SK-N-SH (cell line): ENCODE results near the gene CTRB1. TPM values are rescaled to one million over a fixed set of nuclear protein-coding genes. Genes with fewer than 3 reads are reported as not detected.

Experiments used
- CTCF ChIA-PET: fragments of 300-600, 350-600 bp; formaldehyde crosslinking; extraction: SDS; loops from one replicate; lab custom pipeline; 2021; lab: Yijun Ruan, JAX
- POLR2A ChIA-PET: fragments of 350-600 bp; sonication (Branson Sonifier 250); formaldehyde crosslinking; extraction: SDS; loops from one replicate; lab custom pipeline; 2020; ENCODE audit warnings: antibody characterized with exemption, inconsistent platforms; lab: Yijun Ruan, JAX
- DNase-seq: peaks from one replicate; pipeline ENCODE4 v3.0.0; 2012
- H2AFZ ChIP-seq: fragments of 200-600 bp; sonication (generic); 2 replicates; pipeline ENCODE4 v1.8.1; 2016; ENCODE audit warnings: antibody characterized with exemption, mild to moderate bottlenecking, low read depth
- H3F3A ChIP-seq: fragments of 200-600 bp; sonication (generic); replicated peaks from 2 replicates; pipeline ENCODE3; 2016; ENCODE audit warnings: antibody characterized with exemption, mild to moderate bottlenecking; ENCODE audit not compliant: insufficient read depth
- H3K27ac ChIP-seq, 2 experiments: fragments of 200-500 bp in 1 of 2; fragments of 200-600 bp in 1 of 2; sonication (Bioruptor generic) in 1 of 2; sonication (generic), shearing (Covaris generic) in 1 of 2; 2 replicates each; pipeline versions ENCODE4 v1.5.1 to v1.6.1; 2014 to 2016; ENCODE audit warnings: low read depth in 2 of 2, inconsistent platforms in 1 of 2, low read length in 1 of 2, mild to moderate bottlenecking in 1 of 2, mixed read lengths in 1 of 2
- H3K27me3 ChIP-seq: fragments of 200-600 bp; sonication (generic), shearing (Covaris generic); 2 replicates; pipeline ENCODE4 v1.6.1; 2016; ENCODE audit warnings: mixed run types; ENCODE audit not compliant: insufficient read depth
- H3K36me3 ChIP-seq, 2 experiments: fragments of 200-500 bp in 1 of 2; fragments of 200-600 bp in 1 of 2; sonication (Bioruptor generic) in 1 of 2; sonication (generic) in 1 of 2; replicated peaks in 1 of 2; 2 replicates each; pipeline versions ENCODE3 to v1.5.1; 2014 to 2016; ENCODE audit warnings: low read length in 1 of 2, mild to moderate bottlenecking in 1 of 2; ENCODE audit not compliant: insufficient read depth in 2 of 2, control insufficient read depth in 1 of 2
- H3K4me1 ChIP-seq, 2 experiments: fragments of 200-500 bp in 1 of 2; fragments of 200-600 bp in 1 of 2; sonication (Bioruptor generic) in 1 of 2; sonication (generic), shearing (Covaris generic) in 1 of 2; 2 replicates each; pipeline versions ENCODE4 v1.5.1 to v1.6.1; 2014 to 2016; ENCODE audit warnings: low read depth in 1 of 2, low read length in 1 of 2, mixed run types in 1 of 2; ENCODE audit not compliant: insufficient read depth in 2 of 2, control insufficient read depth in 1 of 2
- H3K4me2 ChIP-seq: fragments of 200-600 bp; sonication (generic), shearing (Covaris generic); 2 replicates; pipeline ENCODE4 v1.6.1; 2017; ENCODE audit warnings: mixed run types
- H3K4me3 ChIP-seq, 2 experiments: fragments of 200-500 bp in 1 of 2; fragments of 200-600 bp in 1 of 2; sonication (Bioruptor generic) in 1 of 2; sonication (generic), shearing (Covaris generic) in 1 of 2; 2 replicates each; pipeline versions ENCODE4 v1.5.1 to v1.8.1; 2014 to 2016; ENCODE audit warnings: low read depth in 2 of 2, inconsistent platforms in 1 of 2, low read length in 1 of 2, mild to moderate bottlenecking in 1 of 2, mixed read lengths in 1 of 2, moderate library complexity in 1 of 2
- H3K79me2 ChIP-seq: fragments of 200-600 bp; sonication (generic); 2 replicates; pipeline ENCODE4 v1.8.1; 2017; ENCODE audit warnings: mild to moderate bottlenecking; ENCODE audit not compliant: insufficient read depth
- H3K9ac ChIP-seq: fragments of 200-600 bp; sonication (generic); 2 replicates; pipeline ENCODE4 v1.6.1; 2017; ENCODE audit warnings: mixed run types
- H3K9me2 ChIP-seq: fragments of 200-600 bp; sonication (generic); 2 replicates; pipeline ENCODE4 v1.6.1; 2017; ENCODE audit warnings: mixed run types
- H3K9me3 ChIP-seq: fragments of 200-600 bp; sonication (generic); 2 replicates; pipeline ENCODE4 v1.6.1; 2017; ENCODE audit warnings: mixed run types, mild to moderate bottlenecking, moderate library complexity
- H4K20me1 ChIP-seq: fragments of 200-600 bp; sonication (generic); 2 replicates; pipeline ENCODE4 v1.6.1; 2017; ENCODE audit warnings: mild to moderate bottlenecking, mixed run types; ENCODE audit not compliant: insufficient read depth
- FOXM1 ChIP-seq: IDR thresholded peaks from 2 replicates; pipeline ENCODE4 v1.4.0; 2012; ENCODE audit warnings: low read depth, mild to moderate bottlenecking
- IRF3 ChIP-seq: fragments of 150-350 bp; IDR thresholded peaks from 2 replicates; pipeline ENCODE4 v1.6.1; 2016; ENCODE audit warnings: mild to moderate bottlenecking, low read depth, low read length
- JUND ChIP-seq: IDR thresholded peaks from 2 replicates; pipeline ENCODE4 v1.4.0; 2012
- NRF1 ChIP-seq: IDR thresholded peaks from 2 replicates; pipeline ENCODE4 v1.6.1; 2012; ENCODE audit warnings: low read depth, mild to moderate bottlenecking, low read length
- POLR2AphosphoS5 ChIP-seq: IDR thresholded peaks from 2 replicates; pipeline ENCODE4 v1.6.1; 2012; ENCODE audit warnings: low read depth, low read length
- RAD21 ChIP-seq: IDR thresholded peaks from 2 replicates; pipeline ENCODE4 v1.6.1; 2012; ENCODE audit warnings: mild to moderate bottlenecking, low read length
- TAF1 ChIP-seq: IDR thresholded peaks from 2 replicates; pipeline ENCODE4 v1.6.1; 2012; ENCODE audit warnings: low read depth, mild to moderate bottlenecking, low read length, moderate library complexity, borderline replicate concordance
- WGBS: methylation state at CpG from one replicate; pipeline ENCODE4 v1.1.6; 2017; ENCODE audit warnings: low lambda C conversion rate; 5-methylcytosine and 5-hydroxymethylcytosine counted together
- polyA plus RNA-seq, 3 experiments: library from polyadenylated mRNA; depleted of rRNA; stranded (reverse); fragments of >200 nt; gene quantifications; 2 replicates each; pipeline ENCODE4 v1.2.3, GENCODE V29; 2012

Gene CTRB1
- polyA plus RNA-seq, 1 of the 3 experiments (the other 2 are of a cell fraction): not detected

- ChIA-PET CTCF (no interaction called here), POLR2A (no interaction called here)
- no peak overlapping the region for H3K4me2 ChIP-seq
- H3K9me3 ChIP-seq: no peaks in the 10 kb centered on the region
- DNase-seq: no peak
- H3K4me3 ChIP-seq: no peak overlapping the region
- no peak overlapping the region for H2AFZ ChIP-seq
- H3F3A ChIP-seq: peaks cover 11% of the 10 kb centered on the region
- peaks cover 14 to 22% of the 10 kb centered on the region in 2 experiments for H3K36me3 ChIP-seq
- H3K27ac ChIP-seq: no peak overlapping the region
- no peaks in the 10 kb centered on the region for H3K9me2 ChIP-seq
- peaks cover 0 to 2% of the 10 kb centered on the region in 2 experiments; a peak in 1 of 4 replicates for H3K4me1 ChIP-seq
- H3K9ac ChIP-seq: no peak overlapping the region
- TF ChIP-seq JUND (0 out of 2 replicates have a peak, but pooled peaks have one; percentile 9), NRF1 (no peak)
- H4K20me1 ChIP-seq: peaks cover 29% of the 10 kb centered on the region
- WGBS: 91% methylated on average over 17 of the region's 20 CpGs
- H3K79me2 ChIP-seq: peaks cover 3% of the 10 kb centered on the region; the same call in 1 of the 2 replicates
- H3K27me3 ChIP-seq: no peaks in the 10 kb centered on the region
Measured at GRCh38 chr16:75224306-75225082, 5.7 kb downstream of the CTRB1 start.

DNA sequence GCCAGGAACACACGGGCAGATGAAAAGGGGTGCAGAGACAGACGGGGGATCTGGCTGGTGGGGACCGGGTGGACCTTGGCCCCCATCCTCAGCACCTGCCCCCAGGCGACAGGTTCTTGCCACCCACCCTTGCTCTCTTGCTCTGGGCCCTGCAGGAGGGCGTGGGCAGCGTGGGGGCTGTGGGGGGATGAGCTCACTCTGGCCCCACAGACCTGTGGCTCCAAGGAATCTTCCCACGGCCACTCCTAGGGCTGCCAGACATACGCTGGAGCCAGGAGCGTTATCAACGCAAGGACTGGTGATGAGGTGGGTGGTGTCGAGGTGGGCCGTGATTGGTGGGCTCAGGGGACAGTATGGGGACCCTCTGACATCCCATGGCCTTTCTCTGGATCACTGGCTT lies 6.3 kb downstream of the CTRB1 start:
- H2AFZ ChIP-seq: no peak overlapping the region
- POLR2A ChIA-PET: no interaction called here
- peaks cover 20 to 28% of the 10 kb centered on the region in 2 experiments for H3K36me3 ChIP-seq

More for the DNA sequence above, 6.3 kb downstream of the CTRB1 start:
- Histone ChIP-seq H3K27me3 (no peaks in the 10 kb centered on the region), H3K9ac (no peak overlapping the region), H4K20me1 (peaks cover 35% of the 10 kb centered on the region), H3K4me1 (peaks cover 0 to 2% of the 10 kb centered on the region in 2 experiments; a peak in 1 of 4 replicates), H3F3A (peaks cover 17% of the 10 kb centered on the region), H3K4me2 (no peak overlapping the region), H3K79me2 (peaks cover 9% of the 10 kb centered on the region; the same call in 1 of the 2 replicates), H3K27ac (no peak overlapping the region), H3K9me3 (no peaks in the 10 kb centered on the region), H3K9me2 (no peaks in the 10 kb centered on the region), H3K4me3 (no peak overlapping the region)
- WGBS: 52% methylated on average over 8 of the region's 12 CpGs
- CTCF ChIA-PET: no interaction called here
- TF ChIP-seq FOXM1: no peak
- peak; percentile 53; the same call in 1 of the 2 replicates for TF ChIP-seq POLR2AphosphoS5
- TF ChIP-seq JUND: 0 out of 2 replicates have a peak, but pooled peaks have one; percentile 4
- TF ChIP-seq IRF3: no peak
- TF ChIP-seq TAF1: no peak
- TF ChIP-seq RAD21: no peak
- DNase-seq: peak; percentile 53
